Right ventricle myocardium superior (tissue), 1 donor: ENCODE results near the gene SPDYC. TPM values are rescaled to one million over a fixed set of nuclear protein-coding genes. Genes with fewer than 3 reads are reported as not detected.
"Not testable (repeated sequence)": the region's sequence is repeated elsewhere in the genome, so short reads cannot be mapped to it uniquely, and the experiment has no call there.

Experiments
- ATAC-seq: fragments of 200-7000 bp; cut with Tn5 transposase; one replicate; pipeline ENCODE4 v1.9.1; 2020; ENCODE audit warnings: mild to moderate bottlenecking; ENCODE audit not compliant: poor library complexity
- DNase-seq: peaks from one replicate; pipeline ENCODE4 v3.0.0-alpha.2; 2020
- intact Hi-C: fragments of 100-400 bp; cut with DNase I; formaldehyde crosslinking; loops from one replicate; pipeline ENCODE4 v1.11.2; 2022
- total RNA-seq: library from RNA; stranded (reverse); fragmentation: NEBNext Ultra II Directional; extraction: Animal tissue kit (Norgen Biotek cat#: 25700); gene quantifications from one replicate; pipeline ENCODE4 v1.2.1, GENCODE V29; 2021
- donor health status: DM: no; HTN: yes; CAD: no; lungs with severe emphysema.

SPDYC gene
- total RNA-seq, 1 donor from 2014 or later: not detected

DNA sequence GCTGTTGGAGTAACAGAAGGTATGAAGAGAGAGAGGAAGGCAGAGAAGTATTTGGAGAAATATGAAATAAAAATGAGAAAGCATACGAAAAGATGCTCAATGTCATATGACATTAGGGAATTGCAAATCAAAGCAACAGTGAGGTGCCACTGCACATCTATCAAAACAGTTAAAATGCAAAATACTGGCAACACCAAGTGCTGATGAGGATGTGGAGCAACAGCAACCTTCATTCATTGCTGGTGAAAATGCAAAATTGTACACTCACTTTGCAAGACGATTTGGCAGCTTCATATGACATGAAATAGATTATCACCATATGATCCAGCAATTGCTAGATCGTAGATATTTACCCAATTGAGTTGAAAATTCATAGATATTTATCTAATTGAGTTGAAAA, 9.4 kb upstream of the SPDYC start:
- ATAC-seq: no peak
- intact Hi-C loops: no loop called here
- DNase-seq: no peak

DNA sequence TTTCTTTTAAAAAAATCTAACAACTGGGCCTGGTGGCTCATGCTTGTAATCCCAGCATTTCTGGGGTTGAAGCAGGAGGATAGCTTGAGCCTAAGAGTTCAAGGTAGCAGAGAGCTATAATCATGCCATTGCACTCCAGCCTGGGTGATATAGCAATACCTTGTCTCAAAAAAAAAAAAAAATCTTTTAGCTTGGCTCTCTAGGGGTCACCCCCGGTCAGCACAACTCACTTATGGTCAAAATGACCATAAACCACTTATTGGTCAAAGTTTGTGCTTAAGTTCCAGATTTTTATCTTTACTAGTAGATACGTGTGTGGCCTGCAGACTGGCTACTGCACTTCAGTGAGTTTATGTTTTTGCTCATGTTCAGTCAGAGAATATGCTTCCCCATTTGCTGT, 6.3 kb upstream of the SPDYC start:
- DNase-seq: no peak
- ATAC-seq: no peak
- intact Hi-C loops: no loop called here

DNA sequence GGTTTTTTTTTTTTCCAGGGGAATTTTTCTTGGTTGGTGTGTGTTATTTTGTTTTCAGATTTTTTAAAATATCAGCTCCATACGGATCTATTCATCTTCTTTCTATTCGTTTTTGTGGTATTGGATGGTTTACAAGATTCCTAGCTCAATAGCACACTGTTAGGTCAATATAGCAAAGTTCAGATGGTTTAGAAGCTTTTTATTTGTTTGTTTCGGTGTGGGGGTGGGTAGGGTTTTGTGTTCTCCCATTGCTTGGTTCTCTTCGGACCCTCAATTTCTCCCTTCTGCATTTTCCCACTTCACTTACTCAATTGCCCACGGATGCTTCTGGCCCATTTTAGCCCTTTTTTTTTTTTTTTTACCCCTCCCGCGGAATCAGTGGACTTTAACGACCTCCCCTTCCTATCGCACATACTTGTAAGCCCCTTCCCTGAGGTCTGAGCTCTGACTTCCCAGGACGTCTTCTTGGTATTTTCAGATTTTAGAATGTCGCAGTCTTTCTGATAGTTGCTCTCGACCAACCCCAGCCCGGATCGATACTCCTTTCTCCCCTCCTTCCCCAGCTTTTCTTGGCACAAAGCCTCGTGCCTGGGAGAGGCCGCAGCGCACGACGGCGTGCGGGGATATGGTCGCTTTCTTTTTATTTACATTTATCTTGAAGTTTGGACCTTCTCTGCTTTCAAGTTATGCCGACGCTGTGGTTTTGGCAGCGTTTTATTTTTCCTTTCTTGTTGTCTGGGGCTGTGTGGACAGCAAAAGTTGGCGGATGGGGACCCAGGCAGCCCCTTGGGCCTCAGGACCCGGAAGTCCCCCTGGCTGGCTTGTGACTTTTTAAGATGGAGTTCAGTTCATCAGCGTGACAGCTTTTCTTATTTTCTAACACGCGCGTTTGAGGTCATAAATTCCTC, 4.4 kb upstream of the SPDYC start:
- DNase-seq (no peak), ATAC-seq (no peak)
- intact Hi-C loops: no loop called here

DNA sequence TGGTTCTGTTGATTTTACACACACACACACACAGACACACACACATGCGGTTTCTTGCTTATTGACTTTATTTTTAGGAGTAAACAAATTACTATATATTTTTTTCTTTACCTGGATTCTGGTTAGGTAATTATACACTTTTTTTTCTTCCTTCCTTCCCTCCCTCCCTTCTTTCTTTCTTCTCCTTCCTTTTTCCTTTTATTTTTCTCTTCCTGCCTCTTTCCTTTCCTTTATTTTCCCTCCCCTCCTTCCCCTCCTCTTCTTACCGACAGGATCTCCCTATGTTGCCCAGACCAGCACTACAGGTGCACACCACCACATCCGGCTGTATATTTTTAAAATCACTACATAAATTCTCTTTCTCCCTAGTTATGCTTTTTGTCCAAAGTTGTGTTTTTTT, 3.1 kb upstream of the SPDYC start:
- no peak for ATAC-seq
- no peak for DNase-seq
- intact Hi-C loops: no loop called here

DNA sequence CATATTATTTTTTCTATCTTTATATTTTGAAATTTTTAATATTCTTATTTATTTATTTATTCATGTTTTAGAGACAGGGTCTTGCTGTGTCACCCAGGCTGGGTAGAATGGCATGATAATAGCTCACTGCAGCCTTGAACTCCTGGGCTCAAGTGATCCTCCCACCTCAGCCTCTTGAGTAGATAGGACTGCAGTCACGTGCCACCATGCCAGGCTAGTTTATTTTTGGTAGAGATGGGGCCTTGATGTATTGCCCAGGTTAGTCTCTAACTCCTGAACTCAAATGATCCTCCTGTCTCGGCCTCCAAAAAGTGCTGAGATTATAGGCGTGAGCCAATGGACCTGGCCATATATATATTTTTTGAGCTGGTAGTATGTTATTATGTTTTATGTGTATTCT, 2.4 kb upstream of the SPDYC start:
- no peak for ATAC-seq
- intact Hi-C loops: no loop called here
- no peak for DNase-seq

DNA sequence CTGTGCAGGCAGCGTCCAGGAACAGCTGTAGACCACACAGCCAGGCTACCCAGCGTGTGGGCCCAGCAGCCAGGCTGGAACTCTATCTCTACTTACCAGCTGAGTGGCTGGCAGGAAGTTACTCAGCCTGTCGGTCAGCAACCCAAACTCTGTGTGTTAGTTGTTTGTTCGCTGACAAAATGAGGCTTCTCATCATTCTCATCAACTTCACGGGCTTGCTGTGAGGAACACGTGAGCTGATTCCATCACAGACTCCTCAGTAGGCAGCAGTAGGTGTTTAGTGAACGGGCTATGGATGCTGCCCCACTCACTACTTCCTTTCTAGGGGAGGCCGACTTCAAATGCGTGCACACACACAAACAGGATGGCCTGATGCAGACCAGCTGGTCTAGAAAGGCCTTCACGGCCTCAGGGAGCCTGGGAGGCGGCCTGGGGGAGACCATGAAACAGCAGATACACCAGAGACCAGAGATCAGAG, 830 bp upstream of the SPDYC start:
- intact Hi-C loops: no loop called here
- DNase-seq: no peak
- no peak for ATAC-seq

DNA sequence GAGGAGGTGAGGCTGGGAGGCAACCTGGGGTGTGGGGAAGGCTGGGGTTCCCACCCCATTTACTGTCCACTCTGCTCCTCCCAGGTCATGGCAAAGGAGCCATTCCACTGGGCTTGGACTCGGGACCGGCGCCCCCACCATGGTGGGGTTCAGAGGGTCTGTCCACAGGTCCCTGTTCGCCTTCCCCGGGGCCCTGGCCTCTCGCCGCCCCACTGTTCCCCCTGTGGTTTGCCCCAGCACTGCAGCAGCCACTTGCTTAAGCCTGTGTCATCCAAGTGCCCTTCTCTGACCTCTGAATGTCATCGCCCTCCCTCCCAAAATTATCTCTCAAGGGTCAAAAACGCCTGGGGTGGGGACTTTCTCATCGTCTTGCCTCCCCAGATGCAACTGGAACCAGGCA, 2.6 kb downstream of the SPDYC start:
- intact Hi-C loops: no loop called here
- ATAC-seq: peak; percentile 39
- no peak for DNase-seq

DNA sequence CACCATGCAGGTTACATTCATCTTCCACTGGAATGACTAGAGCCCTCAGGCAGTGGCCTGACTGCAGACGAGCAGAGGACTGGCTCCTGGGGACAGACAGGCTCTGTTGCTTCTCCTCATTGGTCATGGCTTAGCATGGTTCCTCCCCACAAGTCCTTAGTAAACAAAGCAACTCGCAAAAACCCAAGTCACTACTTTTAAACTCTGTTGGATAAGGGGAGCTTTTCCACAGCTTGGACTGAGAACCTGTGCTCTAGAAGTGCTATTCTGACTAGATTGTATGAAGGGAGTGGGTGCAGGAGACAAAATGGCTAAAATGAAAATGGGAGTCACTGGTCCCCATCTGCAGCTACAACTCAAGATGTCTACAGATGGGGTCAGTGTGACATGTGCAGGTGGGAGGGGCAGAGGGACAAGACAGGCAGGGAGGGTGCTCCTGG, 4.6 kb downstream of the SPDYC start:
- ATAC-seq, DNase-seq, intact Hi-C loops: not testable (repeated sequence)

DNA sequence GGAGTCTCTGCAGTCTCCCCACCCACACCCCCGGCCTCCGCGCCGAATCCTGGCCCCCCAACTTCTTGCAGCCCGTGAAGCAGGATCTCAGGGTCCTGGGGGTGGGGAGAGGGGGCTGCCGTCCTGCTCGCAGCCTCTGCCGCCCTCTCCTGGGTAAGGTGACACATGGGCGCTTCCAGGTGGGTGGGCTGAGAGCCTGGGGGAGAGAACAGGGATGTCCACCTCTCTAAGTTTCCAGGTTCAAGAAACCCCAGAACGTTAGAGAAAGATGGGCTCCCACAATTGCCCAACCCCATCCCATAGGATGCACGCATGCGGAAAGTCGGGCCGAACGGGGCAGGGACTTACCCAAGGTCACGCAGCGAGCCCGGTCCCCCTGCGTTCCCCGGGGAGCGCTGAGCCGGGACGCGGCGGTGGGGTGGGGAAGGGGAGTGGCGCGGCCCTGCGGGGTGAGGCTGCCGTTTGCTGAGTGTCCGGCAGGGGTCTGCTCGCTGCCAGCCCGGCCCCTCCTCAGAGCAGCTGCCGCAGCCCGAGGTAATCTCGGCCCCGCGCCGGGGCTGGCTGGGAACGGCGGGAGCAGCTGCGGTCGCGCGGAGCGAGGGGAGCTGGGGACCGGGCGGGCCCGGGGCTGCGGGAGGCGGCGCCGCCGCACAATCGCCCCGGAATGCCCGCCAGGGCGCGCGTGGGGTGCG, 11.0 kb downstream of the SPDYC start:
- DNase-seq (peak; percentile 77), ATAC-seq (peak; percentile 64)
- intact Hi-C loops: no loop called here

GRCh38 chr11:65181569-65182257, 11.7 kb downstream of the SPDYC start, which contains the start of gene CAPN1:
TSS of gene CAPN1 (plus strand) at chr11:65181928. CDS start at chr11:65182702, 774 bp downstream.
- intact Hi-C loops: no loop called here
- DNase-seq (peak; percentile 92), ATAC-seq (peak; percentile 83)

DNA sequence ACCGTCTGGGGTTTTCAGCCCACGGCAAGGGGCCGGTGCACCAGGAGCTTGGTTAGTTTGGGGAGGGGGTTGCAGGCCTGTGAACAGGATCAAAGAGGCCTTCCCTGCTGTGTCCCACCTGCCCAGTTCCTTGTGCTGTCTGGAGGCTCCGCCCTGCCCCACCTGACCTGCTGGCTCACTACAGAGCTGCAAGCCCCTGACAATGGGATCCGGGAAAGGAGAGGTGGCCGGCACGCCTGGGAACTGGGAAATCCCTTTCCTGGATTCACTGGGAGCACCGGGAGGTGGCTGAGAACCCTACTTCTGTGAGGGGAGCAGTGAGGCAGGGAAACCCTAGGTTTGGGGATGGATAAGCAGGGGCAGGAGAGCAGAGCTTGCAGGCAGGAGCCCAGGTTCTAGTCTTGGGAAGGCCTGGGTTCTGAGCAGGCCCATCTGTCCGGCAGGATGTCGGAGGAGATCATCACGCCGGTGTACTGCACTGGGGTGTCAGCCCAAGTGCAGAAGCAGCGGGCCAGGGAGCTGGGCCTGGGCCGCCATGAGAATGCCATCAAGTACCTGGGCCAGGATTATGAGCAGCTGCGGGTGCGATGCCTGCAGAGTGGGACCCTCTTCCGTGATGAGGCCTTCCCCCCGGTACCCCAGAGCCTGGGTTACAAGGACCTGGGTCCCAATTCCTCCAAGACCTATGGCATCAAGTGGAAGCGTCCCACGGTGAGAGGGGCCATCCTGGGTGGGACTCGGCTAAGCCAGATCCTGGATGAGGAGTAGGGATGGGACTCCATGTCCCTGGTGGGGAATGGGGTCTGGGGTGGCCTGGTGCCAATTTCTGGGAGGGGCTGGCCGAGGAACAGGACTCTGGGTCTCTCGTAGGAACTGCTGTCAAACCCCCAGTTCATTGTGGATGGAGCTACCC, 12.5 kb downstream of the SPDYC start:
- DNase-seq (no peak), ATAC-seq (peak; percentile 37)
- intact Hi-C loops: no loop called here

GRCh38 chr11:65183201-65183891, 13.3 kb downstream of the SPDYC start:
- ATAC-seq: no peak
- intact Hi-C loops: no loop called here
- no peak for DNase-seq

DNA sequence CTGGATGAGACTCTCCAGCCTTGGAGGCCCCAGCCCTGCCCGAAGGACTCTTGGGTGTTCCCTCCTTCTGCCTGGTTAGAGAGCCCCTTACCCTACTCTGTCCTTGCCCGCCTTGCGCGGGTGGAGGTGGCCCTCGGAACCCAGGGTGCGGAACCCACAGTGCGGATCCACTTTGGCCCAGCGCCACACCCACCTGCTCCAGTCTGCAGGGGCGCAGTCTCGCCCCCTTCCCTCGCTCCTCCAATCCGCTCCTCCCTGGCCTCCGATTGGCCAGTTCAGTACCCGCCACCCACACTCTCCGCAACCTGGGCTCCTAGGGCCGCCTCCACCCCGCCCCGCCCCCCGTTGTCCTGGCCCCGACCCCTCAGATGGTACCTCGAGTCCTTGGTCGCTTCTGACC, 14.1 kb downstream of the SPDYC start:
- DNase-seq (no peak), ATAC-seq (no peak)
- intact Hi-C loops: no loop called here

DNA sequence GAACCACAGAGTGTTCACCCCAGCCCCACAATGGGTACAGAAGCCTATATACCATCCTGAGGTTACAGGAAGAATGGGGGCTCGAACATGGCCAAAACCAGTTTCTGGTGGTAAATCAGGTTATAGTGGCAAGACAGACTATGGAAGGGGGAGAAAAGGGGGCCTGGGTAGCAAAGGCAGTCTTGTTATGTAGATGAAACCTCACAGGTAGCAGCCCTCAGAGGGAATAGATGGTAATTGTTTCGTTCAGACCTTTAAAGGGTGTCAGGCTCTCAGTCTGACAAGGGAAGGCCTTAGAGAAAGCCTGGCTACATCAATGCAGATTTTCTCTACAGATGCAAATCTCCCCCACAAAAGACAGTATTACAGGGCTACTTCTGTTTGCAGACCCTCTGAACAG, 15.1 kb downstream of the SPDYC start:
- ATAC-seq: no peak
- DNase-seq: no peak
- intact Hi-C loops: no loop called here

- no peak for DNase-seq
- intact Hi-C loops: no loop called here
Measured at GRCh38 chr11:65185869-65186341, 15.9 kb downstream of the SPDYC start.

GRCh38 chr11:65186701-65187100, 16.7 kb downstream of the SPDYC start:
- DNase-seq (no peak), ATAC-seq (no peak)
- intact Hi-C loops: no loop called here

More at GRCh38 chr11:65185869-65186341, 15.9 kb downstream of the SPDYC start:
- ATAC-seq: no peak

DNA sequence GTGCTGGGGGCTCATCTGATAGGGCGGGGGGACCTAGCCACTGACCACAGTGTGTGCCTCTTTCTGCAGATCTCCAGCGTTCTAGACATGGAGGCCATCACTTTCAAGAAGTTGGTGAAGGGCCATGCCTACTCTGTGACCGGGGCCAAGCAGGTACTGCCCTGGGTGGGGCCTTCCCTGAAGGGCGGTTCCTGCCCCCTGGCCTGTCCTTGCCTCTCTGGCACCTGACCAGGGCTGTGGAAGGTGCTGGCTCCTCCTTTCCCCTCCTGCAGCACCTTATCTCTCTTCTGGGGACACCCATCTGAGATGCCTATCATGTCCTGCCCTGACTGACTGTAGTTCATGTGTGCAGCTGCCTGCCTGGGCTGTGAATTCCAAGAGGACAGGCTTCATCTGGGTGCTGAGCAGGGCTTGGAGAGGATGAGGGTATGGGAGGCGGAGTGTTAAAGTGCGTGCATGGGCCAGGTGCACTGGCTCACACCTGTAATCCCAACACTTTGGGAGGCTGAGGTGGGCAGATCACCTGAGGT, 17.2 kb downstream of the SPDYC start:
- intact Hi-C loops: no loop called here
- DNase-seq (no peak), ATAC-seq (no peak)
